Measurements from ENCODE around the gene ANKRD63. TPM values are rescaled to one million over a fixed set of nuclear protein-coding genes. Genes with fewer than 3 reads are reported as not detected.

ANKRD63 gene
- total RNA-seq, 1 donor from 2014 or later, result not detected

Other genes with a start within 250 kb of the ANKRD63 start
- gene SRP14, start 243.9 kb downstream of the ANKRD63 start, total RNA-seq, result 72.5 TPM
- 8.4 TPM for gene BMF, start 174.2 kb downstream of the ANKRD63 start, total RNA-seq
- 8.4 TPM for gene BUB1B, start 122.0 kb downstream of the ANKRD63 start, total RNA-seq
- gene PAK6, start 44.0 kb downstream of the ANKRD63 start, total RNA-seq, result 1.0 TPM
- 3.7 TPM for gene PLCB2, start 24.9 kb upstream of the ANKRD63 start, total RNA-seq
- 11.5 TPM for gene INAFM2, start 40.6 kb upstream of the ANKRD63 start, total RNA-seq
- 2.1 TPM for gene CCDC9B, start 57.9 kb upstream of the ANKRD63 start, total RNA-seq
- not detected for gene PHGR1, start 68.0 kb upstream of the ANKRD63 start, total RNA-seq
- gene DISP2, start 75.2 kb upstream of the ANKRD63 start, total RNA-seq, result under 0.01 TPM
- 15.7 TPM for gene KNSTRN, start 99.7 kb upstream of the ANKRD63 start, total RNA-seq
- 33.4 TPM for gene IVD, start 122.7 kb upstream of the ANKRD63 start, total RNA-seq
- gene BAHD1, start 157.9 kb upstream of the ANKRD63 start, total RNA-seq, result 9.4 TPM
- 6.8 TPM for gene CHST14, start 187.9 kb upstream of the ANKRD63 start, total RNA-seq